ENCODE data around the gene CEP170B. TPM values are rescaled to one million over a fixed set of nuclear protein-coding genes. Genes with fewer than 3 reads are reported as not detected.
A peak's percentile ranks its signal among the peaks of the same experiment; 100 is the strongest.

Gene CEP170B
- total and polyA plus RNA-seq, 2 donors (not counting 3 experiments of a cell fraction or from before 2014, with no cell fraction given) = 13.9 to 38.6 TPM

- Histone ChIP-seq H3K27ac (ENCODE audit: insufficient read depth, low read depth, low read length) (no peak overlapping the region), H3K9ac (replicated peaks; ENCODE audit: extremely low read depth, insufficient read depth, low read length) (no peak overlapping the region), H3K9me3 (replicated peaks; ENCODE audit: control insufficient read depth, insufficient read depth, low read length) (no peaks in the 10 kb centered on the region), H3K4me1 (ENCODE audit: control insufficient read depth, extremely low read depth, insufficient read depth, low read length) (no peaks in the 10 kb centered on the region), H3K4me2 (ENCODE audit: insufficient read depth, low read length) (no peak overlapping the region), H3K9me1 (replicated peaks; ENCODE audit: control insufficient read depth, extremely low read depth, insufficient read depth, low read length) (no peaks in the 10 kb centered on the region), H3K4me3 (replicated peaks in 1 of 3; ENCODE audit: insufficient read depth in 1 of 3, low read depth in 1 of 3, low read length in 3 of 3) (no peak overlapping the region), H2AFZ (ENCODE audit: low read depth, low read length) (no peak overlapping the region), H3K36me3 (ENCODE audit: control insufficient read depth in 2 of 2, extremely low read depth in 1 of 2, insufficient read depth in 2 of 2, low read length in 2 of 2) (no peaks in the 10 kb centered on the region), H3K27me3 (ENCODE audit: control insufficient read depth in 2 of 2, insufficient read depth in 2 of 2, low read length in 2 of 2) (peaks cover 45 to 55% of the 10 kb centered on the region in 2 experiments), H4K20me1 (replicated peaks; ENCODE audit: control insufficient read depth, extremely low read depth, insufficient read depth, low read length) (no peaks in the 10 kb centered on the region), H3K79me2 (ENCODE audit: control insufficient read depth, insufficient read depth, low read length) (no peaks in the 10 kb centered on the region)
- ChIA-PET CTCF (interaction anchor here (0.6 to 1.7 kb wide), 2 partner anchors 17 to 18 kb away, joined by 3 to 6 read pairs; no protein-coding TSS in a partner anchor), POLR2A (no interaction called here)
- BruUV-seq (replicated peaks) = no TSS peak
- no peak for DNase-seq (ENCODE audit: low read depth, low spot score)
- FAIRE-seq = no peak
- intact Hi-C loops (cut with micrococcal nuclease) = no loop called here
- TF ChIP-seq POLR2AphosphoS5 (IDR thresholded peaks at IDR 0.05; ENCODE audit: insufficient read depth, low read depth, low read length) (no peak), FOS (IDR thresholded peaks at IDR 0.05; ENCODE audit: borderline replicate concordance, insufficient read depth, low read length) (no peak), EZH2 (IDR thresholded peaks at IDR 0.05; ENCODE audit: borderline replicate concordance, low read depth, low read length, severe bottlenecking) (peak; percentile 96)
- dilution Hi-C loops (cut with MboI; ENCODE audit: extremely low pct_ligation_motif_present, low sequenced_read_pairs) = no loop called here
Observed at GRCh38 chr14:104843442-104844305, 21.4 kb upstream of the CEP170B start.

GRCh38 chr14:104844306-104845032, 20.6 kb upstream of the CEP170B start:
- Histone ChIP-seq H4K20me1 (replicated peaks; ENCODE audit: control insufficient read depth, extremely low read depth, insufficient read depth, low read length) (no peaks in the 10 kb centered on the region), H3K27me3 (ENCODE audit: control insufficient read depth in 2 of 2, insufficient read depth in 2 of 2, low read length in 2 of 2) (peaks cover 45 to 55% of the 10 kb centered on the region in 2 experiments), H3K4me3 (replicated peaks in 1 of 3; ENCODE audit: insufficient read depth in 1 of 3, low read depth in 1 of 3, low read length in 3 of 3) (no peak overlapping the region), H3K27ac (ENCODE audit: insufficient read depth, low read depth, low read length) (no peak overlapping the region), H3K9ac (replicated peaks; ENCODE audit: extremely low read depth, insufficient read depth, low read length) (no peak overlapping the region), H3K4me2 (ENCODE audit: insufficient read depth, low read length) (no peak overlapping the region), H3K9me1 (replicated peaks; ENCODE audit: control insufficient read depth, extremely low read depth, insufficient read depth, low read length) (no peaks in the 10 kb centered on the region), H3K36me3 (ENCODE audit: control insufficient read depth in 2 of 2, extremely low read depth in 1 of 2, insufficient read depth in 2 of 2, low read length in 2 of 2) (no peaks in the 10 kb centered on the region), H3K79me2 (ENCODE audit: control insufficient read depth, insufficient read depth, low read length) (no peaks in the 10 kb centered on the region), H3K9me3 (replicated peaks; ENCODE audit: control insufficient read depth, insufficient read depth, low read length) (no peaks in the 10 kb centered on the region), H3K4me1 (ENCODE audit: control insufficient read depth, extremely low read depth, insufficient read depth, low read length) (no peaks in the 10 kb centered on the region), H2AFZ (ENCODE audit: low read depth, low read length) (no peak overlapping the region)
- FAIRE-seq (no peak), DNase-seq (ENCODE audit: low read depth, low spot score) (no peak)
- ChIA-PET POLR2A (no interaction called here), CTCF (interaction anchor here (0.6 kb wide), 1 partner anchor 18 kb away, joined by 3 read pairs; no protein-coding TSS in a partner anchor)
- no TSS peak for BruUV-seq (replicated peaks)
- no peak for TF ChIP-seq MAX (IDR thresholded peaks at IDR 0.05; ENCODE audit: insufficient read depth, insufficient read length)
- TF ChIP-seq POLR2A (IDR thresholded peaks at IDR 0.05; ENCODE audit: low read depth, low read length) = no peak
- no peak for TF ChIP-seq GATA2 (IDR thresholded peaks at IDR 0.05; ENCODE audit: insufficient read depth, insufficient read length, low read depth, low read length)
- dilution Hi-C loops (cut with MboI; ENCODE audit: extremely low pct_ligation_motif_present, low sequenced_read_pairs) (no loop called here), intact Hi-C loops (cut with micrococcal nuclease) (no loop called here)
